HG03139 (cell line): ENCODE results near the gene CELF1.
"Not testable (repeated sequence)": the region's sequence is repeated elsewhere in the genome, so short reads cannot be mapped to it uniquely, and the experiment has no call there.

ENCODE experiments used
- ATAC-seq: cut with Tn5 transposase; IDR thresholded peaks from one replicate; pipeline ENCODE4 v1.9.1; 2021; ENCODE audit not compliant: unreplicated experiment

CELF1 gene

DNA sequence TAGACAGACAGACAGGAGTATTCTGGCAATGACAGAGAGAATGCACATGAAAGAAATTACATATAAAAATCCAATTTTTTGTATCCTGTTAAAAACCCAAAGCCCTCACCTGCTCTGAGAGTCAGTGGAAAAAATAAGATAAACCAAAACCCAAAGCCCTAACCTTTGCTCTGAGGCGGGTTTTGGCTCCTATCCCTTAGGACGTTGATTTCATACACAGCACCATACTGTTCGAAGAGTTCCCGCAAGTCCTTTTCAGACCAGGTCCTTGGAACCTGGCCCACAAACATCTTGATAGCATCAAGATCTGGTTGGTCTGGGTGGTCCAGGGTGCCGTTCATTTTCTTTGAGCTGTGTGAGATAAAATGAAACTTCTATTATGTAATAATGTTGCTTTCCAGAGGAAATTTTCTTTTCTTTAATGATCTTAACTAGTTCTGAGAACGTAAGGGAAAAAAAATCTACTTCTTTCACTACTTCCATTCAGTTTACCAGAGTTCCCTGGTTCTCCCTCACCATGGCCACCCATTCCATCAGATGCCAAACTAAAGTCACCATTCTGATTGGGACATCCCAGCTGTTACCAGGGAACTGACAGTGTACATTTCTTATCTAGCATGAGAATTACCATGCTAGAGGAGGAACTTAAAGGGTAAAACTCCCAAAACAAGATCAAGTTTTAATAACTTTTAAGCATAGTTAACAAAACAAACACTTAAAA is 64.1 kb downstream of the CELF1 start:
- no peak for ATAC-seq

GRCh38 chr11:47488111-47488510 is 64.8 kb downstream of the CELF1 start:
- no peak for ATAC-seq

GRCh38 chr11:47487421-47487820 is 65.5 kb downstream of the CELF1 start:
- ATAC-seq: no peak

GRCh38 chr11:47485107-47485506 is 67.8 kb downstream of the CELF1 start:
- ATAC-seq: no peak

- ATAC-seq: no peak
Observed at GRCh38 chr11:47483457-47483856, 69.5 kb downstream of the CELF1 start.

- no peak for ATAC-seq
Observed at GRCh38 chr11:47480762-47481161, 72.2 kb downstream of the CELF1 start.

GRCh38 chr11:47478651-47479329 is 74.1 kb downstream of the CELF1 start:
- ATAC-seq: no peak

DNA sequence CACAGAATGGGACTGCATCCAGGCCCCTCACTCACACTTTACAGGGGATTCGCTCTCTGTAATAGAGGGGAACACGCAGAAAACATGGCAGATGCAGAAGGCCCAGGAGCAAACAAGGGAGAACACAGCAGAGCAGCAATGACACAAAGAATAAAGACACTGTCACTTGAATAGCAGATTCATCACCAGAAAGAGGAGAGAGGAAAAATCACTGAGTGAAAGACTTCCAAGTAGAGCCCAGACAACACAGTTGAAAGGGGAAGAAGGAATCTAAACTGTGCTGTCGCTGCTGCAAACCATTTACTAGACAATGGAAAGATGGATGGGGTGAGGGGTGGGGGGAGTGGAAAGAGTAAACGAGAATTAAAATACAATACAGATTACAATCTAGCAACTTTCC is 75.2 kb downstream of the CELF1 start:
- no peak for ATAC-seq

DNA sequence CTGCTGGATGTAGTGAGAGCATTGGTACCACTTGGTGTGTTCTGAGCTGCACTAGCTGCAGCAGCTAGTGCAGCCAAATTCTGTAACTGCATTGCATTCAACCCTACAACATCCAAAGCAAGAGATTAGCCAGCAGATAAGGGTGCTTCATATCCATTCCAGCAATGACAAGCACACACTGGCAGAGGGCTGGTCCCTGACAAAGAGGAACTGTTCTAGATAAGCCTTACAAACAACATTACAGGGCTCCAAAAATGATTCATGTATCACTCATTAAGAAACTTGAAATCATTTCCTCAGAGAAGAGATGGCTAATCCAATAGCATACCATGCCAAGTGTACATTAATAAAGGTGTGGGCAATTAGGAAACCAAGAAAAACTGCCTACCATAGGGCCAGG is 75.6 kb downstream of the CELF1 start:
- no peak for ATAC-seq

GRCh38 chr11:47470671-47471070 is 82.3 kb downstream of the CELF1 start:
- no peak for ATAC-seq

DNA sequence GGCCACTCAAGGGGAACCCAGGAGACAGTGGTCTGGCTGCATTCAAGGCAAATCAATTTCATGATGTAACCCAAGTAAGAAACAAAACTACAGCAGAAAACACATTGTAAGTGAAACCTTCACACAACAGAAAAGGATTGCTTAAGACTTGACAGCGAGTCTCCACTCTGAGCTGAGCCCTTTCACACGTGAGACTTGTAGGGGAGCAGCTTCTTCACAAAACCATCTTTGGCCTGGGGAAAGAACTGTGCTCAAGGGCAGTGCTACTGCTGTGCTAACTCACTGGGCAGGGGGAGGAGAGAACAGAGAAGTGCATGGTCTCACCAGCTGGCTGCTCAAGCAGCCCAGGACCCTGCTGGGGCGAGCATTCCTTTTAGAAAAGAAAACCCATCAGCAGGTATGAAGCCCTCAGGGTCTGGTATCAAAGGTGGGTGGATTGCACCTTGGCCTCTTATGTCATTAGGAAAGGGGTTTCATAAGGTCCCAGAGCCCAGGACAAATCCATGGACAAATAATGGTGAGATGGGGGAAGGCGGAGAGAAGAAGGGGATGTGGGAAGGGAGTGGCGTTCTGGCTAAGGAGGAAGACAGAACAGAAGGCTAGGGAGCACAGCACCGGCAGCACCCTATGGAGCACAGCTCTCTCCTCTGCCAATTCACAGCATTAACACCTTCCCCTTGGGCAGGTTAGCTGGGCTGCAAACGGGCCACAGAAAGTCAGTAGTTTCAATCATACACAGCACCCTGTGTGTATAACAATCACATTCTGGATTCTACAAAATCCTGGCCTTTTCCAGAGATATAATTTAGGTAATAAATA is 83.4 kb downstream of the CELF1 start:
- no peak for ATAC-seq

DNA sequence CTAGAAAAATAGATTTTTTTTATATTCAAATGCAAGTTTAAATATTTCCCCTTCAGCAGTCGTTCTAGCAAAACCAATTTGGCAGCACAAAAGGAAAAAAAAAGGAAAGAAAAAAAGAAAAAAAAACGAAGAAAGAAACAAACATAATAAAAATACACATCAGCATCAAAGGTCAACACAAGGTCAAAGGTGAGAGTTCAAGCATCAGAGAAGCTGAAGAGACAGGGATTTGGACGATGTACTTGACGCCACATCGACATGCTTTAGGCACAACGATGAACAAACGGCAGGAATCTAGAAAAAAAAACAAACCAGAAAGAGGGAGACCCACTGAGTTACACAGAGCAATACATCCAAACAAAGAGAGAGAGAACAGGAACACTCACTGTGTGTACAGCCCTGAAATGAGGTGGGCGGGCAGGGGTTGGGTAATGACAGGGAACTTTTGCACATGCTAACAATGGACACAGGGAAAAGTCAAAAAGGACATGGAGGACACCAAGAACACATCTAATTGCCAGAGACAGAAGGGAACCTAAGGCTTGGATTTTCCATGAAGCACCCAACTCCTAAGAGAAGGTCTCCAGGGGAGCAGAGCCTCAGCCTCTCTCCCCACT is 84.2 kb downstream of the CELF1 start:
- no peak for ATAC-seq

DNA sequence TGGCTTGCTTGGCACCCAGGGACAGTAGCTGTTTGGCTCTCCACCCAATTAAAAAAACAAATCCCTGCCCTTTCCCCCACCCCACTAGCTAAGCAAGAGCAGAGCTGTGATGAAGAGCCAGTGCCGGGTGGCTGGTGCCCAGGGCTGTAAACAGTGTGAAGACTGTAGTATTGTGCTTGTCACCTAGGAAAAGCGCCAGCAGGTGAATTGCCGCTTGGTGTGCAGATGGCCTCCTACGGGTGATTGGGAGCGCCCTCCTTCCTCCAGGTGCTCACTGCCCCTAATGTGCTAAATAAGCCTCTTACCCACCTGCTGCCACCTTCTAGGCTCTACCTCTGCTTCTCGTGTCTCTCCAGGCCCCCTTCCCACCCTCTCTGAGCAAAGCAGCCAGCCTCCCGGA is 85.6 kb downstream of the CELF1 start:
- no peak for ATAC-seq

DNA sequence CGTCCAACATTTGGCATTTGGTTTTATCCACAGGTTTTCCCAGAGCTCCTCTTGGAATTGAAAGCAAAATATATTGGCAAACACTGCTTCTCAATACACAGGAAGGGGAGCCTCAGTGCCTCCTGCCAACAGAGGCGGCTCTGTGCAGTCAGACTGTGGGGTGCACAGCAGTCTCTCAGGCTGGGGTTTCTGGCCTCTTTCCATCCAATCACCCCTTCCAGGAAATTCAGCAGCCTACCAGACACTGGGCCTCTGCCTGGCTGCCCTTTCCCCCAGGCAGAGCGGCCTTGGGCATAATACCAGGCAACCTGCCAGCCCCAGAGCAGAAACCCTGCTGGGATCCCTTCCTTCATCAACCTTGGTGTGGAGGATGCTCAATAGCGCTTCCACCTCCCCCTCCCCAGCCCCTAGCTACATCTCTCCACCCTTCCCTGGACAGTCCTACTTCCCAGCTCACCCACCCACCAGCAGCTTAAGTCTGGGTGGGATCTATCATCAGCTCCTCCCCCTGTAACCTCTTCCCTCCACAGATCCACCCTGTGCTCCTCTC is 86.2 kb downstream of the CELF1 start:
- ATAC-seq: no peak

DNA sequence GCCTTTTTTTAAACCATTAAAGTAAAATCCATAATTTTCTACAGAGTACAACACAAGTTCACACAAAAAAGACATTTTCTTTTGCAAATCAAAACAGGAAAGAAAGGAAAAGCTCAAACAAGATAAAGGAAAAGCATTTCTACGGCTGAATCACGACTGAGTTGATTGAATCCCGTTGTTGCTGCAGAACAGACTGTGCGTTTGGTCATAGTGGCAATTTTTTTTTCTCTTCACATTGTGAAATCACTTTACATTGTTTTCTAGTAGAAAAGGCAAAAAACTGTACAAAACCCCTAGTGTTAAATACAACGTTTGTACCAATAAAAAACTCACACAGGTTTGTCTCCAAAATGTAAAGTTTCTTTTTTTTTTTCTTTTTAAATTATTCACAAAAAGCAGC is 86.7 kb downstream of the CELF1 start:
- no peak for ATAC-seq

- ATAC-seq: no peak
Observed at GRCh38 chr11:47464483-47464882, 88.4 kb downstream of the CELF1 start.

- ATAC-seq: no peak
Observed at GRCh38 chr11:47461876-47462275, 91.1 kb downstream of the CELF1 start.

- ATAC-seq: no peak
Observed at GRCh38 chr11:47460571-47461235, 92.2 kb downstream of the CELF1 start.

GRCh38 chr11:47454258-47454671 is 98.7 kb downstream of the CELF1 start:
- not testable (repeated sequence) for ATAC-seq

- no peak for ATAC-seq
Observed at GRCh38 chr11:47453365-47453764, 99.6 kb downstream of the CELF1 start.

GRCh38 chr11:47451990-47452389 is 100.9 kb downstream of the CELF1 start:
- no peak for ATAC-seq
